ENCODE results near the gene FUCA1. TPM values are rescaled to one million over a fixed set of nuclear protein-coding genes. Genes with fewer than 3 reads are reported as not detected.
A peak's percentile ranks its signal among the peaks of the same experiment; 100 is the strongest.
"Not testable (repeated sequence)": the region's sequence is repeated elsewhere in the genome, so short reads cannot be mapped to it uniquely, and the experiment has no call there.

FUCA1 gene
- total and polyA plus RNA-seq, 4 donors = 20.2 to 39.1 (median 26.9) TPM

GRCh38 chr1:23848673-23849616, 19.1 kb downstream of the FUCA1 start:
- H3K36me3 ChIP-seq (ENCODE audit: control insufficient read depth, insufficient read depth, low read length) = peaks cover 18% of the 10 kb centered on the region
- no peak overlapping the region for H3K27ac ChIP-seq (ENCODE audit: low read depth, low read length)
- no peaks in the 10 kb centered on the region for H3K9me3 ChIP-seq (ENCODE audit: control insufficient read depth, insufficient read depth, low read length)
- WGBS (ENCODE audit: insufficient coverage) = 96% methylated on average over 4 of the region's 12 CpGs
- H3K4me3 ChIP-seq (ENCODE audit: low read depth, low read length) = no peak overlapping the region
- H3K27me3 ChIP-seq (ENCODE audit: control insufficient read depth, insufficient read depth, low read length) = no peaks in the 10 kb centered on the region
- DNase-seq (ENCODE audit: low read depth in 4 of 6, low spot score in 6 of 6) = no peak
- no peaks in the 10 kb centered on the region for H3K4me1 ChIP-seq (ENCODE audit: control insufficient read depth, insufficient read depth, low read length)

GRCh38 chr1:23847482-23848095, 20.5 kb downstream of the FUCA1 start:
- H3K9me3 ChIP-seq (ENCODE audit: control insufficient read depth, insufficient read depth, low read length); H3K27ac ChIP-seq (ENCODE audit: low read depth, low read length); H3K4me1 ChIP-seq (ENCODE audit: control insufficient read depth, insufficient read depth, low read length); H3K27me3 ChIP-seq (ENCODE audit: control insufficient read depth, insufficient read depth, low read length); H3K4me3 ChIP-seq (ENCODE audit: low read depth, low read length); DNase-seq (ENCODE audit: low read depth in 4 of 6, low spot score in 6 of 6): not testable (repeated sequence)
- peaks cover 18% of the 10 kb centered on the region for H3K36me3 ChIP-seq (ENCODE audit: control insufficient read depth, insufficient read depth, low read length)
- no CpG with 5 or more reads among the region's 2 CpGs for WGBS (ENCODE audit: insufficient coverage)

GRCh38 chr1:23845163-23845562, 22.9 kb downstream of the FUCA1 start:
- no peak overlapping the region for H3K4me3 ChIP-seq (ENCODE audit: low read depth, low read length)
- DNase-seq (ENCODE audit: low read depth in 4 of 6, low spot score in 6 of 6) = no peak
- WGBS (ENCODE audit: insufficient coverage) = no CpG with 5 or more reads among the region's 2 CpGs
- H3K36me3 ChIP-seq (ENCODE audit: control insufficient read depth, insufficient read depth, low read length) = peaks cover 14% of the 10 kb centered on the region
- H3K9me3 ChIP-seq (ENCODE audit: control insufficient read depth, insufficient read depth, low read length) = no peaks in the 10 kb centered on the region
- H3K4me1 ChIP-seq (ENCODE audit: control insufficient read depth, insufficient read depth, low read length) = no peaks in the 10 kb centered on the region
- peaks cover 2% of the 10 kb centered on the region for H3K27me3 ChIP-seq (ENCODE audit: control insufficient read depth, insufficient read depth, low read length)
- no peak overlapping the region for H3K27ac ChIP-seq (ENCODE audit: low read depth, low read length)

DNA sequence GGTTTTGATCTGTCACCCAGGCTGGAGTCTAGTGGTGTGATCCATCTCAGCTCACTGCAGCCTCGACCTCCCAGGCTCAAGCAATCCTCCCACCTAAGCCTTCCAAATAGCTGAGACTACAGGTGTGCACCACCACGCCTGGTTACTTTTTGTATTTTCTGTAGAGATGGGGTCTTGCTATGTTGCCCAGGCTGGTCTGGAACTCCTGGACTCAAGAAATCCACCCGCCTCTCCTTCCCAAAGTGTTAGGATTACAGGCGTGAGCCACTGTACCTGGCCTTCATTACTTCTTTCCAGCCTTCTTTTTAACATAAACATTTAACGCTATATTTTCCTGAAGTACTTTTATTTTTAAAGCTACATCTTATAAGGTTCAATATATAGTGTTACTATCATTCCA, 24.4 kb downstream of the FUCA1 start:
- Histone ChIP-seq H3K27me3 (ENCODE audit: control insufficient read depth, insufficient read depth, low read length) (peaks cover 2% of the 10 kb centered on the region), H3K36me3 (ENCODE audit: control insufficient read depth, insufficient read depth, low read length) (peaks cover 10% of the 10 kb centered on the region), H3K9me3 (ENCODE audit: control insufficient read depth, insufficient read depth, low read length) (no peaks in the 10 kb centered on the region), H3K4me1 (ENCODE audit: control insufficient read depth, insufficient read depth, low read length) (peaks cover under 1% of the 10 kb centered on the region), H3K4me3 (ENCODE audit: low read depth, low read length) (no peak overlapping the region), H3K27ac (ENCODE audit: low read depth, low read length) (no peak overlapping the region)
- 80% methylated on average over 1 of the region's 5 CpGs for WGBS (ENCODE audit: insufficient coverage)
- DNase-seq (ENCODE audit: low read depth in 4 of 6, low spot score in 6 of 6) = no peak

- no peaks in the 10 kb centered on the region for H3K9me3 ChIP-seq (ENCODE audit: control insufficient read depth, insufficient read depth, low read length)
- H3K4me1 ChIP-seq (ENCODE audit: control insufficient read depth, insufficient read depth, low read length) = peaks cover 9% of the 10 kb centered on the region
- H3K36me3 ChIP-seq (ENCODE audit: control insufficient read depth, insufficient read depth, low read length) = no peaks in the 10 kb centered on the region
- DNase-seq (ENCODE audit: low read depth in 4 of 6, low spot score in 6 of 6) = peak in 3 of 6 donors; percentile 2 to 48 (median 47)
- H3K27me3 ChIP-seq (ENCODE audit: control insufficient read depth, insufficient read depth, low read length) = peaks cover 12% of the 10 kb centered on the region
- H3K27ac ChIP-seq (ENCODE audit: low read depth, low read length) = no peak overlapping the region
- WGBS (ENCODE audit: insufficient coverage) = 0% methylated on average over 4 of the region's 21 CpGs
- H3K4me3 ChIP-seq (ENCODE audit: low read depth, low read length) = no peak overlapping the region
These were observed 29.7 kb downstream of the FUCA1 start for GRCh38 chr1:23838401-23838866.

DNA sequence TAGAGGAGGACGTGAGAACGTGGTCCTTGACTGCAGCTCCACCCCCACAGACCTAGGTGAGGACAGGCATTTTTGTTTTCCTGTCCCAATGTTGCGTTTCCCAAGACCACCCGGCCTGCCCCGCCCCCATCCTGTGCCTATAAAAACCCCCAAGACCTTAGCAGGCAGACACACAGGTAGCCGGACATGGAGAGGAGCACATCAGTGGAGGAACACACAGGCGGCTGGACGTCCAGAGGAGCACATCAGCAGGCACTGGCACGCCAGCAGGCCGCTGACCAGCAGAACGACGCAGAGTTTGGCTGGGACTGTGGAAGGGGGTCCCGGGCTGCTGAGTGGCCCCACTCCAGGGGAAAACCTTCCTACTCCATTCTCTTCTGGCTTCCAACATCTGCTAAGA, 30.2 kb downstream of the FUCA1 start:
- no peak for DNase-seq (ENCODE audit: low read depth in 4 of 6, low spot score in 6 of 6)
- H3K9me3 ChIP-seq (ENCODE audit: control insufficient read depth, insufficient read depth, low read length) = no peaks in the 10 kb centered on the region
- peaks cover 12% of the 10 kb centered on the region for H3K27me3 ChIP-seq (ENCODE audit: control insufficient read depth, insufficient read depth, low read length)
- no peak overlapping the region for H3K4me3 ChIP-seq (ENCODE audit: low read depth, low read length)
- no peaks in the 10 kb centered on the region for H3K36me3 ChIP-seq (ENCODE audit: control insufficient read depth, insufficient read depth, low read length)
- 30% methylated on average over 9 of the region's 13 CpGs for WGBS (ENCODE audit: insufficient coverage)
- H3K27ac ChIP-seq (ENCODE audit: low read depth, low read length) = no peak overlapping the region
- H3K4me1 ChIP-seq (ENCODE audit: control insufficient read depth, insufficient read depth, low read length) = peaks cover 9% of the 10 kb centered on the region

GRCh38 chr1:23836037-23836436, 32.1 kb downstream of the FUCA1 start:
- Histone ChIP-seq H3K36me3 (ENCODE audit: control insufficient read depth, insufficient read depth, low read length) (no peaks in the 10 kb centered on the region), H3K4me1 (ENCODE audit: control insufficient read depth, insufficient read depth, low read length) (peaks cover 9% of the 10 kb centered on the region), H3K27me3 (ENCODE audit: control insufficient read depth, insufficient read depth, low read length) (peaks cover 10% of the 10 kb centered on the region), H3K27ac (ENCODE audit: low read depth, low read length) (no peak overlapping the region), H3K4me3 (ENCODE audit: low read depth, low read length) (no peak overlapping the region), H3K9me3 (ENCODE audit: control insufficient read depth, insufficient read depth, low read length) (no peaks in the 10 kb centered on the region)
- no peak for DNase-seq (ENCODE audit: low read depth in 4 of 6, low spot score in 6 of 6)
- no CpG with 5 or more reads among the region's 3 CpGs for WGBS (ENCODE audit: insufficient coverage)

DNA sequence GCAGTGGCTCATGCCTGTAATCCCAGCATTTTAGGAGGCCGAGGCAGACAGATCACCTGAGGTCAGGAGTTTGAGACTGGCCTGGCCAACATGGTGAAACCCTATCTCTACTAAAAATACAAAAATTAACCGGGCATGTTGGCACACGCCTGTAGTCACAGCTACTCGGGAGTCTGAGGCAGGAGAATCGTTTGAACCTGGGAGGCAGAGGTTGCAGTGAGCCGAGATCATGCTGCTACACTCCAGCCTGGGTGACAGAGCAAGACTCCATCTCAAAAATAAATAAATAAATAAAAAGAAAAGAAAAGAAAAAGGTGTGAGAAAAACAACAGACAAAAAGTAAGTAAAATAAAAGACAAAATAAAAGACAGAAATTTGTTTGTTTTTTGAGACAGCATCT, 33.9 kb downstream of the FUCA1 start:
- DNase-seq (ENCODE audit: low read depth in 4 of 6, low spot score in 6 of 6); H3K27me3 ChIP-seq (ENCODE audit: control insufficient read depth, insufficient read depth, low read length); H3K27ac ChIP-seq (ENCODE audit: low read depth, low read length); H3K36me3 ChIP-seq (ENCODE audit: control insufficient read depth, insufficient read depth, low read length); H3K4me1 ChIP-seq (ENCODE audit: control insufficient read depth, insufficient read depth, low read length); H3K4me3 ChIP-seq (ENCODE audit: low read depth, low read length); H3K9me3 ChIP-seq (ENCODE audit: control insufficient read depth, insufficient read depth, low read length): not testable (repeated sequence)
- WGBS (ENCODE audit: insufficient coverage) = 90% methylated on average over 2 of the region's 6 CpGs

DNA sequence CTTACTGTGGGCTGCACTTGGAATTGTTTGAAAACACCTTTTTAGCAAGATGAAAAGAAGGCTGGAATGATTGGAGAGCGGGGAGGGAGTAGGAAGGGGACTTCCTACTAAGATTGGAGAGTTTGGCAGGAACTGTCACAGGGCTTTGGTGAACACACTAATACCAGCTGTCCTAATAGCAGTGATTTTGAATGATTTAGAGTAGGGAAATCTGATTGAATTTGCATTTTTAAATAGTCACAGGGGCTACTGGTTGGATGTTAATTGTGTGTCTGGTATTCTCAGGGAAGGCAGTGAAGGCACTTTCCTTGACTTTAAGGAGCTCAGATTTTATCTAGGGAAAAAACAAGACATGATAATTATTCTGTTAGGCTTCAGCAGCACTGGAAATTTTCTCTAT, 40.4 kb downstream of the FUCA1 start:
- no peak for DNase-seq (ENCODE audit: low read depth in 4 of 6, low spot score in 6 of 6)
- H3K9me3 ChIP-seq (ENCODE audit: control insufficient read depth, insufficient read depth, low read length) = no peaks in the 10 kb centered on the region
- WGBS (ENCODE audit: insufficient coverage) = 83% methylated on average over 1 of the region's 1 CpG
- no peak overlapping the region for H3K27ac ChIP-seq (ENCODE audit: low read depth, low read length)
- peaks cover 4% of the 10 kb centered on the region for H3K4me1 ChIP-seq (ENCODE audit: control insufficient read depth, insufficient read depth, low read length)
- H3K4me3 ChIP-seq (ENCODE audit: low read depth, low read length) = no peak overlapping the region
- H3K36me3 ChIP-seq (ENCODE audit: control insufficient read depth, insufficient read depth, low read length) = no peaks in the 10 kb centered on the region
- H3K27me3 ChIP-seq (ENCODE audit: control insufficient read depth, insufficient read depth, low read length) = no peaks in the 10 kb centered on the region

Measured in spinal cord (tissue), 10 donors.